Nephron (organoid): ENCODE measurements around the gene TRAF1.

Experiments
- H3K27ac Mint-ChIP-seq, 3 experiments: 2 replicates each; pipeline ENCODE4 v1.8.0; 2020; ENCODE audit warnings: mixed read lengths in 3 of 3, mild to moderate bottlenecking in 2 of 3, moderate library complexity in 1 of 3
- H3K27me3 Mint-ChIP-seq: 2 replicates; pipeline ENCODE4 v1.8.0; 2021; ENCODE audit warnings: low read depth, mild to moderate bottlenecking, moderate library complexity, mixed read lengths
- H3K36me3 Mint-ChIP-seq: 2 replicates; pipeline ENCODE4 v1.8.0; 2020; ENCODE audit warnings: low read depth, mixed read lengths
- H3K4me1 Mint-ChIP-seq: 2 replicates; pipeline ENCODE4 v1.8.0; 2020; ENCODE audit warnings: mixed read lengths
- H3K4me3 Mint-ChIP-seq, 3 experiments: 2 replicates each; pipeline ENCODE4 v1.8.0; 2020; ENCODE audit warnings: mild to moderate bottlenecking in 3 of 3, mixed read lengths in 3 of 3, moderate library complexity in 2 of 3
- H3K9me3 Mint-ChIP-seq: 2 replicates; pipeline ENCODE4 v1.8.0; 2020; ENCODE audit warnings: mixed read lengths
- CTCF ChIP-seq, 3 experiments: fragments of 200-600 bp; sonication (generic); IDR thresholded peaks; one replicate each; pipeline ENCODE4 v1.5.0; 2021; ENCODE audit warnings: antibody characterized with exemption in 3 of 3; ENCODE audit not compliant: unreplicated experiment in 3 of 3

Gene TRAF1

GRCh38 chr9:120904978-120905301 lies 21.7 kb downstream of the TRAF1 start:
- no peak for TF ChIP-seq CTCF (IDR thresholded peaks at IDR 0.05; ENCODE audit: unreplicated experiment in 3 of 3)
- Mint-ChIP-seq H3K27ac (no peak overlapping the region), H3K9me3 (no peaks in the 10 kb centered on the region), H3K4me3 (no peak overlapping the region), H3K36me3 (no peaks in the 10 kb centered on the region), H3K27me3 (peaks cover 3% of the 10 kb centered on the region), H3K4me1 (no peaks in the 10 kb centered on the region)

- peaks cover 3% of the 10 kb centered on the region for H3K27me3 Mint-ChIP-seq
- no peak overlapping the region for H3K27ac Mint-ChIP-seq
- no peaks in the 10 kb centered on the region for H3K9me3 Mint-ChIP-seq
- H3K4me1 Mint-ChIP-seq, result no peaks in the 10 kb centered on the region
- no peak overlapping the region for H3K4me3 Mint-ChIP-seq
- TF ChIP-seq CTCF (IDR thresholded peaks at IDR 0.05; ENCODE audit: unreplicated experiment in 3 of 3), result no peak
- no peaks in the 10 kb centered on the region for H3K36me3 Mint-ChIP-seq
Measured at GRCh38 chr9:120904061-120904977, 22.3 kb downstream of the TRAF1 start.

- Mint-ChIP-seq H3K27me3 (peaks cover 3% of the 10 kb centered on the region), H3K27ac (no peak overlapping the region), H3K36me3 (no peaks in the 10 kb centered on the region), H3K9me3 (no peaks in the 10 kb centered on the region), H3K4me3 (no peak overlapping the region), H3K4me1 (no peaks in the 10 kb centered on the region)
- no peak for TF ChIP-seq CTCF (IDR thresholded peaks at IDR 0.05; ENCODE audit: unreplicated experiment in 3 of 3)
Measured at GRCh38 chr9:120902569-120903535, 23.7 kb downstream of the TRAF1 start.

GRCh38 chr9:120901755-120902568 lies 24.6 kb downstream of the TRAF1 start:
- Mint-ChIP-seq H3K4me3 (no peak overlapping the region), H3K36me3 (no peaks in the 10 kb centered on the region), H3K27ac (no peak overlapping the region), H3K9me3 (no peaks in the 10 kb centered on the region), H3K27me3 (no peaks in the 10 kb centered on the region), H3K4me1 (peaks cover 3% of the 10 kb centered on the region)
- TF ChIP-seq CTCF (IDR thresholded peaks at IDR 0.05; ENCODE audit: unreplicated experiment in 3 of 3), result no peak

GRCh38 chr9:120900824-120901223 lies 25.8 kb downstream of the TRAF1 start:
- H3K27me3 Mint-ChIP-seq, result no peaks in the 10 kb centered on the region
- no peaks in the 10 kb centered on the region for H3K36me3 Mint-ChIP-seq
- no peak for TF ChIP-seq CTCF (IDR thresholded peaks at IDR 0.05; ENCODE audit: unreplicated experiment in 3 of 3)
- H3K4me3 Mint-ChIP-seq, result no peak overlapping the region
- peaks cover 6% of the 10 kb centered on the region for H3K4me1 Mint-ChIP-seq
- H3K9me3 Mint-ChIP-seq, result no peaks in the 10 kb centered on the region
- no peak overlapping the region for H3K27ac Mint-ChIP-seq
